COR-L47 (cell line): ENCODE results near the gene IQSEC2.

ENCODE experiments used
- DNase-seq: peaks from one replicate; lab custom pipeline; 2025; lab: John Stamatoyannopoulos, UW

Gene IQSEC2

DNA sequence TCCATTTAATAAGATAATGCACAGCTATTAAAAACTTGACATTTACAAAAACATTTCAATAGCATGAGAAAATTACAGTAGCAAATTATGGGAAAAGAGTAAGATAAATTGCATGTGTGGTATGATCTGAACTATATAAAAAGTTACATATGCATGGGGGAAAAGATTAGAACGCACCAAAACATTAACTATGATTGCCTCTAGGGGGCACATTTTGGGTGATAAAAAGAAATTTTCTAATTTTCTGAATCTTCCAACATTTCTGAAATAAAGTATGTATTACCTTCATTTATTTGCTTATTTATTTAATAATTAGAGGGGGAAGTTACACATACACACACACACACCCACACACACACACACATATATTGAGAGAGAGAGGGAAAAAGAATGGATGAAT, 36.8 kb downstream of the IQSEC2 start:
- no peak for DNase-seq

DNA sequence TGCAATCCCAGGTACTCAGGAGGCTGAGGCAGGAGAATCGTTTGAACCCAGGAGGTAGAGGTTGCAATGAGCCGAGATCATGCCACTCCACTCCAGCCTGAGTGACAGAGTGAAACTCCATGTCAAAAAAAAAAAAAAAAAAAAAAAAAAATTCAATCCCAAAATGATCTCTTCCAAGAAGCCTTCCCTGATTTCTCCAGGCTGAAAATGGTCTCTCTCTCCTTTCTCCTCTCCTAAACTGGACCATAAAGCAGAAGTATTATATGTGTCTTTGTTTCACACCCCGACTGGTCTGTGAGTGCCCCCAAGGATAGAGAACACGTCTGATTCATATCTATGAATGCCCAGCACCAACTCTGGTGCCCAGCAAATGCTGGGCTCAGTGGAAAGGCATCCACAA, 39.1 kb downstream of the IQSEC2 start:
- DNase-seq = no peak

DNA sequence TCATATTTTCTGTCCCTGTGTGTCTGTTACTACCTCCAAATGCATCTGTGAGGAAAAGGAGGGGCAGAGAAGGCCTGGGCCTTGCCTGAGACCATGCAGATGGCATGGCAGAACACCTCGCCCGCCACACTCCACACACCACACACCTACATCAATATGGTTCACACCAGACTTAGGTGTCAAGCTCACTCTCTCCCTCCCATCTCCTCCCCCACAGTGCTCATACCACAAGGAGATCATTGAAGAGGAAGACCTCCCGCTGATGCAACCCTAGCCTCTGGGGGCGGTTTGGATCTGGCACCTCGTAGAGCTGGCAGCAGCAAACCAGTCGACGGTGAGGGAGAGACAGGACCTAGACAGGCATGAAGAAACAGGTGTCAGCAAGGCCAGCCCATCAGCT, 39.8 kb downstream of the IQSEC2 start:
- no peak for DNase-seq

DNA sequence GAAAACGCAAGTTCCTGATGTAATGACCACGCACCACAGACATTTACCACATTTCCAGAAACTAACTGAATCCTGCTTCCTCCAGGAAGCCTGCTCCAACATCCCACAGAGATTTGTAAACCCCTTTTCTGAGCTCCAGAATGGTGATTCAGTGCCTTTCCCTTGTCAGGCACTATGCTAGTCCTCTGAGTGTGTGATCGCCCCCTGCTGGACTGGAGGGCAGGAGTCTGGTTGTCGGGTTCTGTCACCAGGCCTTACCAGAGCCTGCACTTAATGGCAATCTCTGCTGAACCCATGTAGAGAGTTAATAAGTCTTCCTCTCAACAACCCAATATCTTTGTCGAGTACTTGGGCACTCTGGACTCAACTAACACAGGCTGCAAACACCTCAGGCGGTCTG, 41.9 kb downstream of the IQSEC2 start:
- no peak for DNase-seq

DNA sequence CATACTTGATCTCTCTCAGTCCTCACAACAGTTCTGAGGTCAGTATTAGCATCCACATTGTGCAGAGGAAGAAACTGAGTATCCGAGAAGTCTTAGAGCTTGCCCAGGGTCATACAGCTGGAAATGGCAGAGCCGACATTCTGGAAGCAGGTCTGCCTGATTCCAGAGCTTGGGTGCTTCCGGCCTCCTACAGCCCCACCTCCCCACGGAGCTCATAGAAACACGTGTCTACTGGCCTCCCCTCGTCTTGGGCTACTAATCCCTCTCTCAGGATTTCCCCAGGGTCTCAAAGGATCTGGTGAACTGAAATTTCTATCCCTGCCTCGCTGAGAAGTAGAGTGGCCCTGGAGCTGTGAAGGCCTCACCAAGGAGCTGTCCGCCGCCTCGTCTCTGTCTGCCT, 44.3 kb downstream of the IQSEC2 start:
- DNase-seq = no peak

DNA sequence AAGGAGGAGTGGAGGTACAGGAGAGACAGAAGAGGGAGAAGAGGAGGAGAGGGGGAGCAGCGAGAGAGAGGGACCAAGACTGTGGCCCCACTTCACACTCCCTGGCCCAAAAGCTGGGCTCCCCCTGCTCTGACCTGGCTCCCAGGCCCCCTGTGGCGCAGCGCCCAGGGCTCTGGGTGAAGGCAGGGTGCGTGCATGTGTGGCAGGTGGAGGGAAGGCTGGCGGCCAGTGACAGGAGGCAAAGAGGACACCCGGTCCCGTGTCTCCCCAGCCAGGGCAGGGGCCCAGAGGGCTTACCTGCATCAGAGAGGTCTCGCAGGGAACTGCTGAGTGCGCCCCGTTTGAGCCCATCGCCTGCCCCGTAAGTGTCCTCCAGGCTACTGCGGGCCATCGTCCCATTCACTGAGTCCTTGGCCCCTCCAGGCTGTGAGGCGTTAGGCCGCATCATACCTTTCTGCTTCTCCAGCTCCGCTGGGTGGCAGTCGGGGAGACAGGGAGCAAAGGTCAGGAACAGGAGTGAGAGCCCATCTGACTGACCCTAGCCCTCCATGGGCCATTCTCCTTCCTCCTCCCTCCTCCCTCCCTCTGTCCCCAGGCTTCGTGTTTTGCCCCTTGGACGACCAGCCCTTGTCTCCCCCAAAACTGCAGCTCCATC, 45.2 kb downstream of the IQSEC2 start:
- DNase-seq = no peak

DNA sequence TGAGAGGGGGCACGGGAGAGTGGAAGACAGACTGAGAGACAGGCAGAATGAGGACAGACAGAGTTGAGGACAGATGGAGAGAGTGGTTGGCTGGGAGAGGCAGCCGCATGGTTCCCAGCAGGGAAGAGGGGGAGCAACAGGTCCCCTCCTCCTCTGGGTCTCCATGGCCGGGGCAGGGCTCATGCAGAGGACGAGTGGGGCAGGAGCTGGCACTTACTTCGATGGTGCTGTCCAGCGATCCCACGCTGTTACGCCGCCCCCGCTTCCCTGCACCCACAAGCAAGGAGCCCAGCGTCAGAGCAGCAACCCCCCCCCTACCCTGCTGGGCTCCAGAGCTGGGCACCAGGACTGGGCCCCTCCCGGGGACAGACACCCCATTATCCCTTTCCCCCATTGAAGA, 45.8 kb downstream of the IQSEC2 start:
- no peak for DNase-seq

DNA sequence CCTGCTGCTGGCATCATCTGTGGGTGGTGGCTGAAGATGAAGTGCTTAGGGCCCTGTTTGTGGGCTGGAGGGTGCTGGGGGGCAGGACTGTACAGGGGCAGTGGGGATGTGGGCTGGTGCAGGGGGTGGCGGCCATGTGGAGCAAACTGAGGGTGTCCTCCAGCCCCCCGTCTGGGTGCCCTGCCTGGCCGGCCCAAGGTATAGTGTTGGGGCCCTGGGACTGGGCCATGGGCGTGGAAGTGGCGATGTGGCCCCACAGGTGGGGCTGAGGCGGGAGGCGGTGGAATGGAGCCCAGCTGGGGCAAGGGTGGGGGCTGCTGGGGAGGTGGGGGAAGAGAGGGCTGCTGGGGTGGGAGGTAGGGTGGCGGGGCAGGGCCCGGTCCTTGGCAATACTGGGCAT, 46.9 kb downstream of the IQSEC2 start:
- no peak for DNase-seq

DNA sequence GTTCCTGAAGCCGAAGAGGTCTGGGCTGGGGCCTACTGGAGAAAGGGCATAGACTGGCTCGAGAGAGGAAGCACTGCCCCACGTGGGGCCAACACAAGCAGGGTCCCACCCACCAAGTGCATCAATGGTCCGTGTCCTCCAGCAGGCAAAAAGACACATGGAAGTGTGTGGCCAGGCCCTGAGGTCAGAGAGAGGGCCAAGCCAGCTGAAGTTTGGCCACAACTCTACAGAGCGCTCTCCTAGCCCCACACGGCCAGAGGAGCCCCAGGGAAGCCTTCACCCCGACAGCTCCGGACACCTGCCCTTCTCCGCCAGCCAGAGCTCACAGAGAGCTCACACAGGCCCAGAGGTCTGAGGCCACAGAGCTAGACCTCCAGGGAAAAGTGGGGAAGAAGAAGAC, 47.8 kb downstream of the IQSEC2 start:
- no peak for DNase-seq

DNA sequence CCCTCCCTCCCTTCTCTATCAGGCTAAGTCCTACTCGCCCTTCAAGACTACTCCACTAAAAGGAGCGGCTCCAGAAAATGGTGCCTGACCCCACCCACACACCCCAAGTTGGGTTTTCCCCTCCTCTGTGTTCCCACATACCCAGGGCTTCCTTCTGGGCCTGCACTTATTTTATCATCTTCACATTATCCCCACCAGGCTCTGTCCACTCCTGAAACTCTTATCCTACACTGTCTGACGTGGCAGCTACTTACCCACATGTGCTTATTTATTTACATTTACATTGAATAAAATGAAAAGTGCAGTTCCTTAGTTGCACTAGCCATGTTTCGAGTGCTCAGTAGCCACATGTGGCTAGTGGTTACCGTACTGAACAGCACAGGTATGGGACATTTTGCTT, 51.3 kb downstream of the IQSEC2 start:
- no peak for DNase-seq

DNA sequence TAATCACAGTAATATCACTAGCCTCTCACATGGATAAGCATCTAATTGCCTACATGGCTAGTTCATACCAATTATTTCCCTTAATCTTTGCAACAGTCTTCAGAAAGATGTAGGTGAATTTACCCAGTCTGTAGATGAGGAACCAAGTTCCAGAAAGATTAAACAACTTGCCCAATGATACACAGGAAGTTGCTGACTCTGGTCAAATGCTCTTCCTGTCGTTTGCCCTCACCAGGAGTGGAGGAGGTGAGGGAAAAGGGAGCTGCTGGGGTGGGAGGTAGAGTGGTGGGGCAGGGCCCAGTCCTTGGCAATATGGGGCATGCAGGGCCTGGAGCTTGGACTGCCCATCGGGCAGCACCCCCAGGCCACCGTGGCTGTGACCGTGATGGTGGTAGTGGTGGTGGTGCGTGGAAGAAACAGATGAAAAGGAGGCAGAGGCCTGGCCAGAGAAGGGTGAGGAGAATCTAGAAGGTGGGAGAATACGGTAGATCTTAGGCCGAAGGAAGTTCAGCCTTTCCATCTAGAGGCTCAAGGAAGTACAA, 54.1 kb downstream of the IQSEC2 start:
- DNase-seq = no peak

DNA sequence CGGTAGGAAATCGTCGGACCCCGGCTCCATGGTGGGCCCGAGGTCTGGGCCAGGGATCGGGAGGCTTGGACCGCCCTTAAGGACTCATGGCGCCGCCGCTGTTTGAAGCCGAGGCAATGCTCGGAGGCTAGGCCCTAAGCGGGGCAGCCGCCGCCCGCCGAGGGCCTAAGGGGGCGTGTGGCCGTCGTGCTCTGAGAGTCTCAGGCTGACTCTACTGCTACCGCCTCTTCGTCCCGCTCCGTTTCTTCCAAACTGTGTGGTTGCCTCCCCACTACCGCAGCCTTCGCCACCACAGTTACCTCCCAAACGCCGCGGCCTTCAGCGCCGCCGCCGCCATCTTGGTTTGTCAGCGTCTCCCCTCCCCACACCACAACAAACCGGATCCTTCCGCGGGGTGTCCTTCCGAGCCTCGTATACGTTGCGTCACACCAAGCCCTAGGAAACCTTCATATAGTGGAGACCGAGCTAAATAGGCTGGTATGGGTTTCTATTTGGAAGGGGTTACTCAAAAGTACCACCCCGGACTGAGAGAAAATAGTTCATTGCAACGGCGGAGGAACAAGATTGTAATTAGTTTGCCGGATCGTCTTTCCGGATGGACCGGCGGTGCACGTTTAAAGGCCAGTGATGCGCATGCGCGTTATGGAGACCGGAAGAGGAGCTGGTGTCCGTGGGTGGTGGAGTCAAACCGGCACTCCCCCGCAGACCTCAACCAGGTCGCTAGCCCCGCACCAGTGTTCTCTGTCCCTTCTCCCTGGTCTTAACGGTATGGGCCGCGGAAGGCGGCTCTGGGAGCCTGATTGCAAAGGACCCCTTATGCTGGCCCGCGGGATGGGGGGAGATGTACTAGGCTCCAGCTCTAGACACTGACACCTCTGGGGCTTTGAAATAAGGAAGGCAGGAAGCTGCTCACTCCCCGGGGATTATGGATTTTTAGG, 56.3 kb downstream of the IQSEC2 start, which contains the start of gene KDM5C:
TSS of gene KDM5C (minus strand) at position 348 of the 938 bp plus-strand sequence. CDS start at position 30, 318 bp downstream.
- peak; percentile 75 for DNase-seq

DNA sequence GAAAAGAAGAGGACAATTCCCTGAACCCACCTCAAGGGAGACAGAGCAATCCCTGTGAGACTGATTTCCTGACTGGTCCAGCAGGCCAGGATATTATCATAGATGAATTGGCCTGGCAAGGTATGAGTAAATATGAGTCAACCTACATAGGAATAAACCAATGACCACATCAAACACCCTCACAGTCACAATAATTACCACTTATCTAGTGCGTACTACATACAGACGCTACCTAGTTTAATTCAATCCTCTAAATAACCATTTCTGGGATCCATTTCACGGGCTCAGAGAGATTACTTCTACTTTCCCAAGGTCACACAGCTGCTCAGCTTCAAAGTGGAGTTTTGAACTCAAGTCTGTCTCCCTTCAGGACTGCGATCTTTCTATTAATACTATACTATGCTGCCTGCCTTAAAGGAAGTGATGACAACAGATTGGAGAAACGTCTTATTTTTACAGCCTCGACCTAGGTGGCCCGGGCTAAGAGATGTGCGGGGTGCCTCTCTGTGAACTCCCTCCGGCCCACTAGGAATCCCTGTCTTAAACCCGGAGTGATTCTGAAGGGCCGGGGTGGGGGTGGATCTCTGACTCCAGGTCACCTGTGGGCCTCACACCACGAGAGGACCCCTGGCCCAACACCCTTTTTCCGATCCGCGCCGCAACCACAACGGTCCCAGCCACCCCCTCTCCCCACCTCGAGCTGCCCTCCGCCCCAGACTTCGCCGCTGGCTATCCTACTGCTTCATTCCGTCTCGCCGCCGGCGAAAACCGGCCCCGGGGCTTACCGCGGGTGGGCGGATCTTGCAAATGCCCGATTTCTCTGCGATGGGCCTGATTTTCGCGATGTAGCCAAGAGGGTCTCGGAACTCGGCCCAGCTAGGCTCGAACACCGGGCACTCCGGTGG, 57.2 kb downstream of the IQSEC2 start:
- no peak for DNase-seq

DNA sequence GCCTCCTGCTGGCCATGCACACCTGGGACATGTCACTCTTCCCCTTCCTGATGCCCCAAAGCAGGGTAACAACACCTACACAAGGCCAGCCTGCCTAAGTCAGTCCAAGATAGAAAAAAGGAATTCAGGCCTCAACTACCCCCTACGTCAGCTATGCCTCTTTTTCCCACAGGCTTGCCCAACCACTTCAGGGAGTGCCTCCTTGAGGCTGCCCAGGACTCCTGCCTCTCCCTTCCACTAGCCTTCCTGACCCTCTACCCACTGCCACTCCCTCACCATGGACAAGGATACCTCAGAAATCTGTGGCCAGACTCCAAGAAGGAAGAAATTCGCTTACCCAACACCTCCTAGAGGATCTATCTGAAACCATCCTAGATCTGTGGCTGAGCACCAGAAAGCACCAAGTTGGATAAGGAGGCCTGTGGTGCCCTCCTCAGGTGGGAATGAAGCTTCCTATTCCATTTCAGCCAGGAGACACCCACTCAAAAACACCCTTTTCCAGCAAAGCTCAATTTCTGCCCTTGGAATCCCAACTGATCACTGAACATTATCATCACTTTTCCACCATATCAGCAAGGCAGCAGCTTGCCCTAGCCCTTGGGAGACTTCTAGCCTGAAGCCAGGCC, 58.2 kb downstream of the IQSEC2 start:
- no peak for DNase-seq
